H9 (cell line): Measurements from ENCODE around the gene PEG3. TPM values are rescaled to one million over a fixed set of nuclear protein-coding genes. Genes with fewer than 3 reads are reported as not detected.

ENCODE experiments used
- DNase-seq: peaks from one replicate; pipeline ENCODE4 v3.0.0-alpha.2; 2017
- H2AFZ ChIP-seq: one replicate; pipeline ENCODE4 v1.6.1; 2013; ENCODE audit warnings: mild to moderate bottlenecking, low read length, control low read depth, moderate library complexity
- H2AK5ac ChIP-seq: 2 replicates; pipeline ENCODE4 v1.6.1; 2013; ENCODE audit warnings: low read length, control low read depth, mixed read lengths; ENCODE audit not compliant: insufficient read length
- H2BK120ac ChIP-seq: one replicate; pipeline ENCODE4 v1.6.1; 2013; ENCODE audit warnings: low read depth, mild to moderate bottlenecking, low read length, control low read depth, inconsistent platforms; ENCODE audit not compliant: poor library complexity, severe bottlenecking
- H2BK12ac ChIP-seq: 2 replicates; pipeline ENCODE4 v1.6.1; 2013; ENCODE audit warnings: low read length, control low read depth, mixed read lengths, low read depth; ENCODE audit not compliant: insufficient read length
- H2BK15ac ChIP-seq: 2 replicates; pipeline ENCODE4 v1.6.1; 2013; ENCODE audit warnings: low read depth, low read length, control low read depth
- H2BK20ac ChIP-seq: one replicate; pipeline ENCODE4 v1.6.1; 2013; ENCODE audit warnings: low read depth, mild to moderate bottlenecking, low read length, control low read depth, inconsistent platforms; ENCODE audit not compliant: poor library complexity, severe bottlenecking
- H2BK5ac ChIP-seq: 2 replicates; pipeline ENCODE4 v1.6.1; 2013; ENCODE audit warnings: low read length, control low read depth, mixed read lengths; ENCODE audit not compliant: insufficient read length
- H3K14ac ChIP-seq: 2 replicates; pipeline ENCODE4 v1.6.1; 2013; ENCODE audit warnings: low read length, control low read depth; ENCODE audit not compliant: insufficient read depth
- H3K18ac ChIP-seq: 2 replicates; pipeline ENCODE4 v1.6.1; 2013; ENCODE audit warnings: low read depth, mild to moderate bottlenecking, mixed read lengths, low read length, control low read depth; ENCODE audit not compliant: insufficient read length
- H3K23ac ChIP-seq: 2 replicates; pipeline ENCODE4 v1.6.1; 2013; ENCODE audit warnings: low read length, control low read depth, mixed read lengths, low read depth; ENCODE audit not compliant: insufficient read length
- H3K23me2 ChIP-seq: 2 replicates; pipeline ENCODE4 v1.6.1; 2013; ENCODE audit warnings: low read depth, mild to moderate bottlenecking, mixed read lengths, low read length, control low read depth; ENCODE audit not compliant: insufficient read length, poor library complexity, severe bottlenecking
- H3K27ac ChIP-seq: 2 replicates; pipeline ENCODE4 v1.5.1; 2013; ENCODE audit warnings: low read length, control low read depth, mixed read lengths, low read depth; ENCODE audit not compliant: insufficient read length
- H3K27me3 ChIP-seq: 2 replicates; pipeline ENCODE4 v1.6.1; 2013; ENCODE audit warnings: low read length, control low read depth, inconsistent platforms; ENCODE audit not compliant: insufficient read depth
- H3K4ac ChIP-seq: 2 replicates; pipeline ENCODE4 v1.6.1; 2013; ENCODE audit warnings: low read depth, mild to moderate bottlenecking, control low read depth, inconsistent platforms, low read length, moderate library complexity
- H3K4me1 ChIP-seq: 2 replicates; pipeline ENCODE4 v1.6.1; 2013; ENCODE audit warnings: low read length, control low read depth, inconsistent platforms; ENCODE audit not compliant: insufficient read depth
- H3K4me2 ChIP-seq: 2 replicates; pipeline ENCODE4 v1.6.1; 2013; ENCODE audit warnings: low read length, control low read depth, mixed read lengths; ENCODE audit not compliant: insufficient read length, insufficient read depth
- H3K56ac ChIP-seq: 2 replicates; pipeline ENCODE4 v1.6.1; 2013; ENCODE audit warnings: low read depth, mild to moderate bottlenecking, mixed read lengths, low read length, control low read depth; ENCODE audit not compliant: insufficient read length
- H3K79me1 ChIP-seq: 2 replicates; pipeline ENCODE4 v1.6.1; 2013; ENCODE audit warnings: low read depth, mild to moderate bottlenecking, moderate library complexity, low read length, control low read depth, inconsistent platforms; ENCODE audit not compliant: insufficient read depth, poor library complexity, severe bottlenecking
- H3K79me2 ChIP-seq: 2 replicates; pipeline ENCODE4 v1.6.1; 2013; ENCODE audit warnings: low read length, control low read depth, inconsistent platforms; ENCODE audit not compliant: insufficient read depth
- H3K9ac ChIP-seq: 2 replicates; pipeline ENCODE4 v1.6.1; 2013; ENCODE audit warnings: low read length, control low read depth, mixed read lengths; ENCODE audit not compliant: insufficient read length; ENCODE audit errors: extremely low read depth
- H3K9me3 ChIP-seq: one replicate; pipeline ENCODE4 v1.6.1; 2013; ENCODE audit warnings: low read depth, low read length, inconsistent platforms; ENCODE audit not compliant: control insufficient read depth
- H3T11ph ChIP-seq: one replicate; pipeline ENCODE4 v1.6.1; 2013; ENCODE audit warnings: mild to moderate bottlenecking, low read length, control low read depth, inconsistent platforms
- H4K20me1 ChIP-seq: one replicate; pipeline ENCODE4 v1.6.1; 2013; ENCODE audit not compliant: control insufficient read depth, insufficient read length, insufficient read depth
- H4K5ac ChIP-seq: 2 replicates; pipeline ENCODE4 v1.6.1; 2013; ENCODE audit warnings: low read depth, mild to moderate bottlenecking, mixed read lengths, low read length, control low read depth; ENCODE audit not compliant: insufficient read length
- H4K8ac ChIP-seq: replicated peaks from 2 replicates; pipeline ENCODE4 v1.6.1; 2013; ENCODE audit warnings: low read length, control low read depth, mixed read lengths, low read depth; ENCODE audit not compliant: insufficient read length
- H4K91ac ChIP-seq: 2 replicates; pipeline ENCODE4 v1.6.1; 2013; ENCODE audit warnings: low read depth, mild to moderate bottlenecking, moderate library complexity, mixed read lengths, low read length, control low read depth; ENCODE audit not compliant: insufficient read length
- H3K27ac Mint-ChIP-seq, 3 experiments: 2 replicates in 2 of 3; 3 replicates in 1 of 3; pipeline ENCODE4 v1.8.0; 2020 to 2021; ENCODE audit warnings: mixed read lengths in 3 of 3, mild to moderate bottlenecking in 1 of 3, moderate library complexity in 1 of 3
- H3K27me3 Mint-ChIP-seq: 2 replicates; pipeline ENCODE4 v1.8.0; 2021; ENCODE audit warnings: low read depth, mild to moderate bottlenecking, moderate library complexity, mixed read lengths
- H3K36me3 Mint-ChIP-seq, 3 experiments: 2 replicates in 2 of 3; 3 replicates in 1 of 3; pipeline ENCODE4 v1.8.0; 2020 to 2021; ENCODE audit warnings: low read depth in 3 of 3, mixed read lengths in 3 of 3; ENCODE audit not compliant: insufficient read depth in 1 of 3
- H3K4me1 Mint-ChIP-seq, 2 experiments: 2 replicates each; pipeline ENCODE4 v1.8.0; 2020; ENCODE audit warnings: mixed read lengths in 2 of 2
- H3K4me3 Mint-ChIP-seq, 2 experiments: 2 replicates in 1 of 2; 3 replicates in 1 of 2; pipeline ENCODE4 v1.8.0; 2020 to 2021; ENCODE audit warnings: mild to moderate bottlenecking in 2 of 2, mixed read lengths in 2 of 2, moderate library complexity in 1 of 2
- H3K9me3 Mint-ChIP-seq, 2 experiments: 2 replicates in 1 of 2; 3 replicates in 1 of 2; pipeline ENCODE4 v1.8.0; 2020; ENCODE audit warnings: mild to moderate bottlenecking in 2 of 2, mixed read lengths in 2 of 2, moderate library complexity in 1 of 2
- CTCF ChIP-seq: fragments of 200-600 bp; sonication (generic); conservative IDR thresholded peaks from 3 replicates; pipeline ENCODE4 v1.8.0; 2021; ENCODE audit warnings: antibody characterized with exemption, mild to moderate bottlenecking
- WGBS: extraction: QIAGEN DNeasy Blood & Tissue Kit; methylation state at CpG from one replicate; pipeline ENCODE4 v1.1.7; 2013; ENCODE audit warnings: missing lambda C conversion rate, low lambda C conversion rate, mixed read lengths; ENCODE audit not compliant: insufficient read length; ENCODE audit errors: extremely low coverage; 5-methylcytosine and 5-hydroxymethylcytosine counted together
- total RNA-seq: library from RNA; stranded (reverse); gene quantifications from 2 replicates; pipeline ENCODE4 v1.2.1, GENCODE V29; 2021

PEG3 gene
- total RNA-seq, 1 experiment from 2014 or later = not detected

GRCh38 chr19:56811480-56811879 lies 29.0 kb downstream of the PEG3 start:
- Histone ChIP-seq H3T11ph (no peak overlapping the region), H3K14ac (no peak overlapping the region), H3K27me3 (no peaks in the 10 kb centered on the region), H2BK5ac (no peak overlapping the region), H4K8ac (no peak overlapping the region), H3K4ac (no peak overlapping the region), H4K20me1 (no peaks in the 10 kb centered on the region), H3K9ac (no peak overlapping the region), H3K18ac (no peak overlapping the region), H2AFZ (no peak overlapping the region), H2BK12ac (no peak overlapping the region), H3K79me2 (no peaks in the 10 kb centered on the region), H3K9me3 (peaks cover 84% of the 10 kb centered on the region), H3K4me2 (no peak overlapping the region), H3K23me2 (no peaks in the 10 kb centered on the region), H2AK5ac (no peak overlapping the region), H4K91ac (no peak overlapping the region), H2BK120ac (no peak overlapping the region), H3K79me1 (no peaks in the 10 kb centered on the region), H3K23ac (no peak overlapping the region), H3K4me1 (no peaks in the 10 kb centered on the region), H3K27ac (no peak overlapping the region), H2BK20ac (no peak overlapping the region), H4K5ac (no peak overlapping the region), H2BK15ac (no peak overlapping the region), H3K56ac (no peak overlapping the region)
- Mint-ChIP-seq H3K36me3 (peaks cover 3 to 38% (median 9%) of the 10 kb centered on the region in 3 experiments; a peak in 6 of 7 replicates), H3K27me3 (no peaks in the 10 kb centered on the region; the same call in none of the 2 replicates), H3K27ac (no peak overlapping the region), H3K4me3 (no peak overlapping the region), H3K9me3 (peaks cover 96 to 99% of the 10 kb centered on the region in 2 experiments), H3K4me1 (no peaks in the 10 kb centered on the region)
- no peak for TF ChIP-seq CTCF
- WGBS = no CpG with 5 or more reads among the region's 6 CpGs
- DNase-seq = no peak
